HepG2 (cell line): ENCODE data around the gene SEC61A2. TPM values are rescaled to one million over a fixed set of nuclear protein-coding genes. Genes with fewer than 3 reads are reported as not detected.

Source experiments
- microRNA counts: library from miRNA; unstranded; fragments of <30 nt; microRNA quantifications from one replicate; lab custom pipeline; 2015
- microRNA-seq: library from miRNA; unstranded; fragments of <30 nt; microRNA quantifications from one replicate; pipeline ENCODE4, GENCODE V29; 2020
- polyA plus RNA-seq, 8 experiments: library from polyadenylated mRNA; depleted of rRNA in 3 of 8; stranded (reverse) in 7 of 8; unstranded in 1 of 8; fragments of >200 nt; fragmentation: Illumina TruSeq in 4 of 8; extraction: Trizol in 4 of 8; gene quantifications; 2 replicates each; pipeline versions ENCODE4 v1.2.1 to v1.2.3, GENCODE V29; 2011 to 2016; ENCODE audit warnings: low read depth in 4 of 8, missing spikeins in 1 of 8, mixed read lengths in 1 of 8; ENCODE audit not compliant: insufficient read depth in 1 of 8
- small RNA-seq, 3 experiments: library from RNA; depleted of rRNA; stranded (forward); fragments of <200 nt; gene quantifications; one replicate each; pipeline ENCODE3, GENCODE V24; 2012; ENCODE audit warnings: low read depth in 2 of 3, low replicate concordance in 1 of 3; ENCODE audit not compliant: insufficient read length in 3 of 3, insufficient read depth in 2 of 3
- total RNA-seq, 5 experiments: library from RNA; depleted of rRNA; stranded (reverse); fragments of >200 nt; fragmentation: Illumina TruSeq; extraction: Trizol; gene quantifications; 2 replicates each; pipeline ENCODE4 v1.2.3, GENCODE V29; 2016; ENCODE audit warnings: low read depth in 1 of 5

Gene SEC61A2
- total and polyA plus RNA-seq, 2 of the 13 experiments (the other 11 are each of a cell fraction or from before 2014, with no cell fraction given) = 5.5 to 7.4 TPM

MicroRNAs encoded within 50 kb of the gene (microRNA counts, 767-probe panel; counts per million panel counts)
- not detected for microRNA hsa-miR-548ak (lab: Ali Mortazavi, UCI)

Small RNAs within 50 kb of the gene (microRNA-seq; reads per million reads assigned to microRNA genes)
- not detected for gene MIR548AK

Small RNAs within 50 kb of the gene (small RNA-seq; reads per million reads assigned to genes)
- gene MIR548AK = 0 reads per million in 3 experiments
- 0 reads per million in 3 experiments for gene RNU6-88P

Other genes starting within 250 kb of the SEC61A2 start
- gene UPF2, start 86.9 kb upstream of the SEC61A2 start, total RNA-seq (2016; rRNA removed; fragmentation: Illumina TruSeq; extraction: Trizol) = 14.5 and 21.8 TPM in 2 replicates
- 5.7 and 6.2 TPM in 2 replicates for gene UPF2, start 86.9 kb upstream of the SEC61A2 start, polyA plus RNA-seq (2011; rRNA removed)
- gene DHTKD1, start 60.7 kb upstream of the SEC61A2 start, total RNA-seq (2016; rRNA removed; fragmentation: Illumina TruSeq; extraction: Trizol) = 9.6 and 10.7 TPM in 2 replicates
- 9.0 and 14.1 TPM in 2 replicates for gene DHTKD1, start 60.7 kb upstream of the SEC61A2 start, polyA plus RNA-seq (2011; rRNA removed)
- gene NUDT5, start 66.2 kb downstream of the SEC61A2 start, total RNA-seq (2016; rRNA removed; fragmentation: Illumina TruSeq; extraction: Trizol) = 134 and 179 TPM in 2 replicates
- gene NUDT5, start 66.2 kb downstream of the SEC61A2 start, polyA plus RNA-seq (2011; rRNA removed) = 57.3 and 79.6 TPM in 2 replicates
- gene CDC123, start 66.5 kb downstream of the SEC61A2 start, total RNA-seq (2016; rRNA removed; fragmentation: Illumina TruSeq; extraction: Trizol) = 153 and 217 TPM in 2 replicates
- 56.8 and 63.3 TPM in 2 replicates for gene CDC123, start 66.5 kb downstream of the SEC61A2 start, polyA plus RNA-seq (2011; rRNA removed)
- gene CAMK1D, start 219.9 kb downstream of the SEC61A2 start, total RNA-seq (2016; rRNA removed; fragmentation: Illumina TruSeq; extraction: Trizol) = not detected in 2 replicates
- under 0.01 TPM in 1 of 2 replicates, not detected in the other for gene CAMK1D, start 219.9 kb downstream of the SEC61A2 start, polyA plus RNA-seq (2011; rRNA removed)